ENCODE data around the gene MRPS18A. TPM values are rescaled to one million over a fixed set of nuclear protein-coding genes. Genes with fewer than 3 reads are reported as not detected.

MRPS18A gene
- total RNA-seq, 1 donor from 2014 or later: 57.0 TPM

DNA sequence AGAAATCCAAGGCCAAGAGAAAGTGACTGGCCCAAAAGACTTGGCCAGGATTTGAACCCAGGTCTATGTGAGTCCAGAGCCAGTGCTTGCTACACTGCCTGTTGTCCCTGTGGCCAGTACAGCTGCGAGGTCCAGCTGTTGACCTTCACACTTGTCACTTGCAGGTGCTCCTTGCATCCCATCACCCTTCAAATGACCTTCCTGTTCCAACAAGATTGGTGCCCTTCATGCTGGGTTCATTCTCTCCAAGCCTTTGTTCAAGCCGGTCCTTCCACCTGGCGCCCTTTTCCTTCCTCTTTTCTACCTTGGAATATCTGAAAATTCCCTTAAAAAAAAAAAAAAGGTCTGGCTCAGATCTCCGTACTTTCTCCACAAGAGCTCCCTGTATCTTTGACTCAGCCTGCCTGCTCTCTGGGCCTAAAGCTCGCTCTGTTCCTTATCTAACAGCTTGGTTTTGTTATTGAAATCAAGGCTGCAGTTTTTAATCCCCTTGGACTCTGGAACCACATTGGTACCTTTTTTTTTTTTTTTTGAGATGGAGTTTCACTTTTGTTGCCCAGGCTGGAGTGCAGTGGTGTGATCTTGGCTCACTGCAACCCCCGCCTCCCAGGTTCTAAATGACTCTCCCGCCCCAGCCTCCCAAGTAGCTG is 22.2 kb upstream of the MRPS18A start:
- ChIA-PET POLR2A (interaction anchor here (0.6 kb wide), 1 partner anchor 46 kb away, joined by 6 read pairs; no protein-coding TSS in a partner anchor), CTCF (interaction anchor here (0.9 kb wide), 1 partner anchor 13 kb away, joined by 5 read pairs; no protein-coding TSS in a partner anchor)
- Mint-ChIP-seq H3K4me1 (peaks cover 60% of the 10 kb centered on the region), H3K27ac (no peak overlapping the region), H3K36me3 (ENCODE audit: low read depth) (no peaks in the 10 kb centered on the region), H3K4me3 (no peak overlapping the region), H3K27me3 (no peaks in the 10 kb centered on the region), H3K9me3 (no peaks in the 10 kb centered on the region)
- DNase-seq: no peak
- TF ChIP-seq, protein P1, sequence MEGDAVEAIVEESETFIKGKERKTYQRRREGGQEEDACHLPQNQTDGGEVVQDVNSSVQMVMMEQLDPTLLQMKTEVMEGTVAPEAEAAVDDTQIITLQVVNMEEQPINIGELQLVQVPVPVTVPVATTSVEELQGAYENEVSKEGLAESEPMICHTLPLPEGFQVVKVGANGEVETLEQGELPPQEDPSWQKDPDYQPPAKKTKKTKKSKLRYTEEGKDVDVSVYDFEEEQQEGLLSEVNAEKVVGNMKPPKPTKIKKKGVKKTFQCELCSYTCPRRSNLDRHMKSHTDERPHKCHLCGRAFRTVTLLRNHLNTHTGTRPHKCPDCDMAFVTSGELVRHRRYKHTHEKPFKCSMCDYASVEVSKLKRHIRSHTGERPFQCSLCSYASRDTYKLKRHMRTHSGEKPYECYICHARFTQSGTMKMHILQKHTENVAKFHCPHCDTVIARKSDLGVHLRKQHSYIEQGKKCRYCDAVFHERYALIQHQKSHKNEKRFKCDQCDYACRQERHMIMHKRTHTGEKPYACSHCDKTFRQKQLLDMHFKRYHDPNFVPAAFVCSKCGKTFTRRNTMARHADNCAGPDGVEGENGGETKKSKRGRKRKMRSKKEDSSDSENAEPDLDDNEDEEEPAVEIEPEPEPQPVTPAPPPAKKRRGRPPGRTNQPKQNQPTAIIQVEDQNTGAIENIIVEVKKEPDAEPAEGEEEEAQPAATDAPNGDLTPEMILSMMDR (IDR thresholded peaks at IDR 0.05): no peak
- no peak for ATAC-seq (ENCODE audit: low read depth)
- intact Hi-C loops (cut with micrococcal nuclease): loop anchor here (10.0 kb wide), 2 partner anchors 325 to 555 kb away; partner anchors contain the start of gene NFKBIE

- DNase-seq (no peak), ATAC-seq (ENCODE audit: low read depth) (no peak)
- peaks cover 58% of the 10 kb centered on the region for H3K4me1 Mint-ChIP-seq
- no peaks in the 10 kb centered on the region for H3K9me3 Mint-ChIP-seq
- H3K36me3 Mint-ChIP-seq (ENCODE audit: low read depth): no peaks in the 10 kb centered on the region
- POLR2A ChIA-PET: interaction anchor here (0.6 kb wide), 1 partner anchor 45 kb away, joined by 6 read pairs; no protein-coding TSS in a partner anchor
- no peak overlapping the region for H3K27ac Mint-ChIP-seq
- intact Hi-C loops (cut with micrococcal nuclease): no loop called here
- no peak overlapping the region for H3K4me3 Mint-ChIP-seq
- CTCF ChIA-PET: interaction anchor here (0.9 kb wide), 1 partner anchor 42 kb away, joined by 3 read pairs; no protein-coding TSS in a partner anchor
- H3K27me3 Mint-ChIP-seq: no peaks in the 10 kb centered on the region
- TF ChIP-seq, protein P1 (IDR thresholded peaks at IDR 0.05): no peak
Measured at GRCh38 chr6:43708860-43709653, 21.5 kb upstream of the MRPS18A start.

DNA sequence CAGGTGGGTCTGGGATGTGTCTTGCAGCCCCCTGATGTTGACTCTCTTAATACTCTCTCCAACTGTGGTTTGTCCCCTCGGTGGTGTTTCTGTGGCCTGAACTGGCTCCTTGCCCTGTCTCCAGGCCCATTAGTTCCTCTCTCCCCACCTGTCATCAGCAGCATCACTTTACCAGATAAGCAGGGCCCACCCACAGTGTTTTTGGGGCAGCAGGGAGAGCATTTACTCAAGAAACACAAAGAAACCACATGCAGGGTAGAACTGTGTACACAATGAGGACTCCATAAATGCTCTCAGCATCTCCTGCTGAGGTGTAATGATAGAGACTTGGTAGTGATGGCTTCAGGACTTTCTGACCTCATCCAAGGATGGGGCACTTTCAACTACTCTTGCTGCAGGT is 20.2 kb upstream of the MRPS18A start:
- CTCF ChIA-PET: no interaction called here
- H3K27me3 Mint-ChIP-seq: no peaks in the 10 kb centered on the region
- no peaks in the 10 kb centered on the region for H3K36me3 Mint-ChIP-seq (ENCODE audit: low read depth)
- intact Hi-C loops (cut with micrococcal nuclease): no loop called here
- DNase-seq: no peak
- H3K9me3 Mint-ChIP-seq: no peaks in the 10 kb centered on the region
- H3K27ac Mint-ChIP-seq: no peak overlapping the region
- TF ChIP-seq, protein P1 (IDR thresholded peaks at IDR 0.05): no peak
- peaks cover 62% of the 10 kb centered on the region for H3K4me1 Mint-ChIP-seq
- no peak overlapping the region for H3K4me3 Mint-ChIP-seq
- ATAC-seq (ENCODE audit: low read depth): no peak
- POLR2A ChIA-PET: interaction anchor here (0.6 to 6.0 kb wide), 2 partner anchors 19 to 420 kb away, joined by 3 to 23 read pairs; partner anchors contain the start of genes MRPL14, MRPS18A and TMEM63B

DNA sequence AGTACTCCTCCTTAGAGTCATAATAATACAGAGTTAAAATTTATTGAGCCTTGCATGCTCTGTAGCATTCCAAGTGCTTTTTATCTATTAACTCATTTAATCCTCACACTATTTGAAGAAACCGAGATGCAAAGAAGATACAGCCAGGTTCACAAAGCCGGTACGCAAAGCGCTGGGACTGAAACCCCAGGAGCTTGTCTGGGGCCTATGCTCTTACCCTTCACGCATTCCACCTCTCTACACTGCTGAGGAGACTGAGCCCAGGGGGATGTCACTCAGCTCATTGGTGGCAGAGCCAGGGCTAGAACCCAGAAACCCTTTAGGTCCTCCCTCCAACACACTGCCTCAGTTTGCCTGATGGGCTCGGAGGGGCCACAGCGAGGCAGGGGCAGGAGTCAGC is 19.7 kb upstream of the MRPS18A start:
- Mint-ChIP-seq H3K27ac (no peak overlapping the region), H3K4me3 (no peak overlapping the region), H3K27me3 (no peaks in the 10 kb centered on the region), H3K9me3 (no peaks in the 10 kb centered on the region), H3K36me3 (ENCODE audit: low read depth) (no peaks in the 10 kb centered on the region), H3K4me1 (peaks cover 62% of the 10 kb centered on the region)
- POLR2A ChIA-PET: interaction anchor here (4.7 to 6.0 kb wide), 2 partner anchors 7 to 19 kb away, joined by 23 to 122 read pairs; partner anchors contain the start of gene MRPS18A
- intact Hi-C loops (cut with micrococcal nuclease): no loop called here
- ATAC-seq (ENCODE audit: low read depth) (no peak), DNase-seq (no peak)
- CTCF ChIA-PET: no interaction called here
- TF ChIP-seq, protein P1 (IDR thresholded peaks at IDR 0.05): no peak

GRCh38 chr6:43706788-43707187 is 19.2 kb upstream of the MRPS18A start:
- Mint-ChIP-seq H3K4me3 (no peak overlapping the region), H3K27ac (no peak overlapping the region), H3K36me3 (ENCODE audit: low read depth) (no peaks in the 10 kb centered on the region), H3K27me3 (no peaks in the 10 kb centered on the region), H3K4me1 (peaks cover 62% of the 10 kb centered on the region), H3K9me3 (no peaks in the 10 kb centered on the region)
- TF ChIP-seq, protein P1 (IDR thresholded peaks at IDR 0.05): no peak
- ChIA-PET POLR2A (interaction anchor here (1.1 to 6.0 kb wide), 4 partner anchors 8 to 18 kb away, joined by 3 to 122 read pairs (median 14); partner anchors contain the start of gene MRPS18A), CTCF (interaction anchor here (1.9 kb wide), 1 partner anchor 18 kb away, joined by 6 read pairs; no protein-coding TSS in a partner anchor)
- no peak for DNase-seq
- ATAC-seq (ENCODE audit: low read depth): no peak
- intact Hi-C loops (cut with micrococcal nuclease): loop anchor here (1.0 kb wide), 1 partner anchor 19 kb away; no protein-coding TSS in a partner anchor

Data from activated B cell treated with CpG ODN at 0.5 μM for 24 hours (primary cell).